GM19043 (cell line): ENCODE results near the gene CD151.

Experiments used
- ATAC-seq: cut with Tn5 transposase; IDR thresholded peaks from one replicate; pipeline ENCODE4 v1.9.1; 2021; ENCODE audit warnings: low read depth; ENCODE audit not compliant: unreplicated experiment

CD151 gene

DNA sequence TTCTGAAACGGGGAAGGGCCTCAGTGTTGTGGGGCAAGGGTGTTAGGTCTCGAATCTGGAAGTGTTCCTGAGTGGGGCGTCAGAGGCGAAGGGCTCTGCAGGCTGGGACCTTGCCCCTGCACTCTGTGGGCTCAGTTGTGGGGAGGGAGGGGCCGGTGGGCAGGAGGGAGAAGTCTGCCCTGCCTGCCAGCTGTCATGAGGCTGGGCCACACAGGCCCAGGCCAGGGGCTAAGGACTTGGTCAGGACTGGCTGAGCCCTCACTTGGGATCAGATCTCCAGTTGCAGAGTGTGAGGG lies 4.9 kb upstream of the CD151 start, which contains the start of gene CRACR2B:
Gene CRACR2B, plus strand, starts transcription at position 23 of the 296 bp plus-strand sequence. CDS start 689 bp downstream, outside the sequence.
- no peak for ATAC-seq

DNA sequence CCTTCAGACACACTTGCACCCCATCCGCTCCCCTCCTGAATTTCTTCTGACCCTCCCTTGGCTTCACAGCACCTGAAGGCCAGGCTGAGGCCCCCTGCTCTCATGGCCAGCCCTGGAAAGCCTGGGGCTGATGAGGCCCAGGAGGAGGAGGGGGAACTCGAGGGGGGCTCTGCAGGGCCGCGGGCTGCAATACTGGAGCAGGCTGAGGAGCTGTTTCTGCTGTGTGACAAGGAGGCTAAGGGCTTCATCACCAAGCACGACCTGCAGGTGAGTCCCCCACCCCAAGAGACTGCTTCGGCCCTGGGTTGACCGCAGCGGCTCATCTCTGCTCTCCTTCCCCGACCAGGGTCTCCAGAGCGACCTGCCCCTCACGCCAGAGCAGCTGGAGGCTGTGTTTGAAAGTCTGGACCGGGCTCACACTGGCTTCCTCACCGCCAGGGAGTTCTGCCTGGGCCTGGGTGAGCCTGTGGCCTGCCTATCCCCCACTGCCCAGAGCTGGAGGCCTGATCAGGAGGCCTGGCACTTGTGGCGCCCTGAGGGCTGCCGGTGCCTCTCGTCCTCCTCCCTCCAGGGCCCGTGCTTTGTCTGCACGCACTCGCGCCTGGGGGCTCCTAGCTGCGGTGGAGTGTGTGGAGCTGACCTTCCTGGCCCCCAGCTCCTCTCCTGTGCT lies 4.1 kb upstream of the CD151 start:
- no peak for ATAC-seq

DNA sequence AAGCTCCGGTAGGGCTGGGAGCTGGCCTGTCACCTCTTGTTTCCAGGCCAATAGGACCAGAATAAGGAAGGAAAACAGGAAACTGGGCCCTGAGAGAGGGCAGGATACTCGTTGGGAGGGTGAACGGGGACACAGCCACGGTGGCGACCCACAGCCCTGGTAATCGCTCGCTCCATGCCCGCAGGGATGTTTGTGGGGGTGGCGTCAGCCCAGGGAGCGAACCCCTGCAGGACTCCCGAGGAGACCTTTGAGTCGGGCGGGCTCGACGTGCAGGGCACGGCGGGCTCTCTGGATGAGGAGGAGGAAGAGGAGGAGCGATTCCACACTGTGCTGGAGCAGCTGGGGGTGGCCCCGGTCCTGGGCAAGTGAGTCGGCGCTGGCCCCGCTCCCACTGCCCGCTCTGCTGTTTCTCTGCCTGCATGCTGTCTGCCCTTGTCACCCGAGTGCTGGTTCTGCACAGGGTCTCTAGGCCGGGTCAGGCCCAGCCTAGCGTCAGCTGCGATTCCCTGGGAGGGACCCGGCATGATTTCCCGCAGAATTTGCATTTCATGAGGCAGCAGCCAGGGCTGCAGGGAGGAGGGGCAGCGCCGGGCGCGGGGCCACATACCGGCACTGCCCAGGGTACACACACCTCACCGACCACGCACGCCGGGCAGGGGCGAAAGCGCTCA lies 3.4 kb upstream of the CD151 start:
- ATAC-seq = no peak

DNA sequence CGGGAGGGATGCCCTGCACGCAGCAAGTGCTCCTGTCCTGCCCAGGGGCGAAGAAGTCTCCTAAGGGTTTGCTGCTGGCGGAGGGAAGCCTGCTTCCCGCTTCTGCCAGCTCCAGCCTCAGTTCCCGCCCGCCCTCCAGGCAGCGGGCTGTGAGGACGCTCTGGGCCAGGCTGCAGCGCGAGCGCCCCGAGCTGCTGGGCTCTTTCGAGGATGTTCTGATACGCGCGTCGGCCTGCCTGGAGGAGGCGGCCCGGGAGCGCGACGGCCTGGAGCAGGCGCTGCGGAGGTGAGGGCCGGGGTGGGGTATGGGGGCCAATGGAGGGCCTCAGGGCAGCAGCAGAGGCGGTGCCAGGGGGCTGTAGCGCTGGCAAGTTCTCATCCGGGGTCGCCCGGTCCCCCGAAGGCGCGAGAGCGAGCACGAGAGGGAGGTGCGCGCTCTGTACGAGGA lies 2.9 kb upstream of the CD151 start:
- ATAC-seq = no peak

DNA sequence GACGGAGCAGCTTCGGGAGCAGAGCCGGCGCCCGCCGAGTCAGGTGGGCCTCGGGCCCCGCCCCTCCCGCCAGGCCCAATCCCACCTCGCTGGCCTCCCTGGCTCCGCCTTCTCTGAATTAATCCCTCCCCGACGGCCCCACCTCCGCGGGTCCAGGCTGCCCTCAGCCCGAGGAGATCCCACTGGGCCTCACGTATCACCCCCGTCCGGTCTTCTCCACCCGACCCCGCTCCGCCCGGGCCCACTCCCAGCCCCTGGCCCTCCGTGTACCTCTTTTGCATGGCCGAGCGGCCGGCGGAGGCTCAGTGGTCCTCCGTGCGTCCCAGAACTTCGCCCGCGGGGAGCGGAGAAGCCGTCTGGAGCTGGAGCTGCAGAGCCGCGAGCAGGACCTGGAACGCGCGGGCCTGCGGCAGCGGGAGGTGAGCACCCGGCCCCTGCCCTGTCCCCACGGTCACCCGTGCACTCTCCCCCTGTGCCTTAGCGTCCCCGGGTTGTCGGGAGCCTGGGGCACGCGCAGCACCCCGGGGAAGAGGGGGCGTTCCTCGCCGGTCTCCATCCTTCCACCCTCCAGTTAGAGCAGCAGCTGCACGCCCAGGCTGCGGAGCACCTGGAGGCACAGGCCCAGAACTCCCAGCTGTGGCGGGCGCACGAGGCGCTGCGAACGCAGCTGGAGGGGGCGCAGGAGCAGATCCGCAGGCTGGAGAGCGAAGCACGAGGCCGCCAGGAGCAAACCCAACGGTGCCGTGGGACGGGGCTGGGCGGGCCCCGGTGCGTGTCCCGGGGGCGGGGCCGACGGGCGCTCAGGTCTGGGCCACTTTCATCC lies 2.2 kb upstream of the CD151 start:
- ATAC-seq = no peak

DNA sequence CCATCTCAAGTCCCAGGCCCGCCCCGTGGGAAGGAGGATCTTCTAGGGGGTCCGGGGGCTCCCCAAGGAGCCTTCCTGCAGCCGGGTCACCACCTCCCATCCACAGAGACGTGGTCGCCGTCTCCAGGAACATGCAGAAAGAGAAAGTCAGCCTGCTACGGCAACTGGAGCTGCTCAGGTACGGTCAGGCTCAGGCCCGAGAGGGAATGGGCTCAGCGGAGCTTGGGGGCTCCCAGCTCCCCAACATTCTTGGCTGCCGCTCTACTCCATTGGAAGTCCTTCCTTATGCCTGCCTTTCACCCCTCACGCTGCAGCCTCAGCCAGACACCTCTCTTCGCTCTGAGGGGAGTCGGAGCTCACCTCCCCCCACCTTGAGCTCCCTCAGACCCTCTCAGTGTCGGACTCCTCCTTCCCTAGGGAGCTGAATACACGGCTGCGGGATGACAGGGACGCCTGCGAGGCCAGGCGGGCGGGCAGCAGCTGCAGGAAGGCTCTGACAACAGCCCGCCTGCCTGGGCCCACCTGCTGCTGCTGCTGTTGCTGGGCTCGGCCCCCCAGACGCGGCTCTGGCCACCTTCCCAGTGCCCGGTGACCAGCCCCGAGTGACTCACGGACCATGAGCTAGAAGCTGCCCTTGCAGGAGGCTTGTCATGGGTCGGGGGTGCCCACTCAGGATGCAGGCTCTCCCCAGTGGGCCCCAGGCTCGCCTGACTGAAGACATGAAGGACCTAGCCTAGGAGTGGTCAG lies 1.5 kb upstream of the CD151 start:
- ATAC-seq = no peak

DNA sequence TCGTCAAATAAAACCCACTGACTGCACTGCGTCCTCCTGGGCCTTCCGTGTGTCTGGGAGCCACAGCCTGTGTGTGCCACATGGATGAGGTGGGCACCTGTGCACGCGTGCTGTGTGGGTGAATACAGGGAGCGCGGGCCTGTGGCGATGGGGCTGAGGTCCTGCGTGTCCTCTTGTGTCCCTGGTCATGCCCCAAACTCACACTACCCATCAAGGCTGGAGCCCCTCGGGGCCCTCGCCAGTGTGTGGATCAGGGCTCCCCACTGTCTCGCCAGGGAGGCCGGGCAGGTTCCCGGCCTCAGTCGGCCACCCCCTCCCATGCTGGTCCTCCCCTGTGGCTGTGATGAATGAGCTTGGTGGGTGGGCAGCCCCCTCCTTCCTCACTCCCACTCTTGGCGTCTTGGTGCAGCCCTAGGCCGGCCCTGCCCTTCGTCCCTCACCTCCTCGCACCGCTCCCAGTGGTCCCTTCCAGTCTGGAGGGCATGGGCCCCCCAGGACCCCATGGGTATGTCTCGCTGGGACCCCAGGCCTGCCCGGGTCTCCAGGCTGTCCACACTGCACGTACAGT lies 707 bp upstream of the CD151 start:
- no peak for ATAC-seq

DNA sequence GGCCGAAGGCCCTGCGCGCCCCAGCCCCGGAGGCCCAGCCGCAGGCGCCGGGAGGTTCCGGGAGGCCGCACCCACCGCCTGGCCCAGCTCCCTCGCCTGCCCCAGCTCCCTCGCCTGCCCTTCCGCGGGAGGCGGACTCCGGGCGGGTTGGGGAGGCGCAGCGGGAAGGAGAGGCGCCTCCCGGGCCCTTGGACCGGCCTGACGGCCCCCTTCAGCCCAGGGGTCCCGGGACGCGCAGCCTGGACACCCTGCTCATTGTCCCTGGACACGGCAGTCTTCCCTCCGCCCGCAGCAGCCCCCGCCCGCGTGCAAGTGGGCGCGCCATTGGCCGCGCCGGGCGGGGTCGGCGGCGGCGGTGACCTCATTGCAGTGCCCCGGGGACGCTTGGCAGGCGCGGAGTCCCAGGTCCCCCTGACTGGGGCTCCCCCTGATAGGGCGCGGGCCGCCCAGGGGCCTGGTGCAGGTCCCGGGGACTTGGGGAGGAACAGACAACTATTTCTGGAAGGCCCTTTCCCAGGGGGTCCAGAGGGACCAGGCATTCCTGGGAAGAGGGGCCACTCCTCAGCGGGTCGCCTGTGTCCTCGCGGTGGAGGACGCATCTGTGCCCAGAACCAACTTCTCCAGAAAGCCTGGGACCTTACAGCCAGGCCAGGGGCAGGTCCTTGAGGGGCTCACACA lies 501 bp downstream of the CD151 start:
- no peak for ATAC-seq

DNA sequence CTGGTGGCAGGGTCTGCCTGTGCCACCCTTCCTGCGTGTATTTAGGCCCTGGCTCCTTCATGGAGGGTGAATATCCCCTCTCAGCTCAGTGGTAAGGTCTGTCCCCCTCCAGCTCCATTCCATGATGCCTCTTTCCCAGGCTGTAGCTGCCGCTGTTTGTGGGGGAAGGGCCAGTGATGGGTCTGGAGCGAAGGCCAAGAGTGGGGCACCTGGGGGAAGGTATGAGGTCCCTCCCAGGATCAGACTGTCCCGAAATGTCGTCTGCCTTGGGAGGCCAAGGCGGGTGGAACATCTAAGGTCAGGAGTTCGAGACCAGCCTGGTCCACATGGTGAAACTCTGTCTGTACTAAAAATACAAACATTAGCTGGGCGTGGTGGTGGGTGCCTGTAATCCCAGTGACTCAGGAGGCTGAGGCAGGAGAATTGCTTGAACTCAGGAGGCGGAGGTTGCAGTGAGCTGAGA lies 1.1 kb downstream of the CD151 start:
- ATAC-seq = no peak

DNA sequence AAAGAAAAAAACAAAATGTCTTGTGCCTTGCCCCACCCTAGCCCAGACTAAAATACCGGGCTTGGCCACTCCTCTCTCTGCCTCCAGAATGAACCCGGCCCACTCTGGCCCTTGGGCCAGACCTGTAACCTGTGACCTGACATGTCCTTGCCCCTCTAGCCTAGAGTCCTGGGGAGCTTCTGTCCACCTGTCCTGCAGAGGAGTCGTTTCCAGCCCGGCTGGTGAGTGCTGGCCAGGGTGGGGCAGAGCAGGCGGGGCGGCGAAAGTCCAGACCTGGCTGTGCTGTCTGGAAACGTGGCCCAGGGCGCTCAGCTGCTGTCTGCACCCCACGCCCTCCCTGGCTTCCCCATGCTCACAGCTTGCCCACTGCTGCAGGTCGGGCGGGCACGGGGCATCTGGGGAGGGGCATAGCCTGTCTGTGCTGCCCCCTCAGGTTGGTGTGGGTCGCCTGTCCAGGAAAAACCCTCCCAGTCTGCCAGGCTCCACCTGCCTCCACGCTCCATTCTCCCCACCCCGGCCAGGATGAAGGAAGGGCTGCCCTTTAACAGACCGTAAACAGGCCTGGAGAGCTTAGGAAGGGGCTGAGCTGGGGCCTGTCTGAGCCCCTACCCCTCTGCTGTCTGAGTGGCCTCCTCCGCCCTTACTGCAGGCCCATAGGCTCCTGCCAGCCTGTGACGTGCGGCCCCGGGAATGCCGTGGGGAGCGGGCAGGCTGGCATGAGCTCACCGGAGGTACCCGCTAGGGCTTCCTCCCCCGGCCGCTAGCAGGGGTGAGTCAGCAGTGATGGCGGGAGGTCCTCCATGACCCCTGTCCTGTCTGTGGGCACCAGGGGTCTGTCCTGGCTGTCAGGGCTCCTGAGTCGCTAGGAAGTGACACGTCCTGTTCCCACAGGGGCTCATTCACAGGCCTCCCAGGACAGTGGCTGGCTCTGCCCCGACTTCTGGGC lies 1.9 kb downstream of the CD151 start:
- no peak for ATAC-seq

DNA sequence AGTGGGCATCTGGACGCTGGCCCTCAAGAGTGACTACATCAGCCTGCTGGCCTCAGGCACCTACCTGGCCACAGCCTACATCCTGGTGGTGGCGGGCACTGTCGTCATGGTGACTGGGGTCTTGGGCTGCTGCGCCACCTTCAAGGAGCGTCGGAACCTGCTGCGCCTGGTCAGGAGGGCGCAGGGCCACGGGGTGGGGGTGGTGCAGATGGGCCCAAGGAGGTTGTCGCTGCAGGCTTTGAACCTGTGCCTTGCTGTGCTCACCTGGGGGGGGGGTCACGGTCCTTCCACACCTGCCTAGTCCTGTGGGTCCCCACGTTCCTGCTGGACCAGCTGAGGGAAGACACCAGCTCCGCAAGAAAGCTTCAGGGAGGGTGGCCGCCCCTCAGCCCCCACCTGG lies 3.5 kb downstream of the CD151 start:
- no peak for ATAC-seq

DNA sequence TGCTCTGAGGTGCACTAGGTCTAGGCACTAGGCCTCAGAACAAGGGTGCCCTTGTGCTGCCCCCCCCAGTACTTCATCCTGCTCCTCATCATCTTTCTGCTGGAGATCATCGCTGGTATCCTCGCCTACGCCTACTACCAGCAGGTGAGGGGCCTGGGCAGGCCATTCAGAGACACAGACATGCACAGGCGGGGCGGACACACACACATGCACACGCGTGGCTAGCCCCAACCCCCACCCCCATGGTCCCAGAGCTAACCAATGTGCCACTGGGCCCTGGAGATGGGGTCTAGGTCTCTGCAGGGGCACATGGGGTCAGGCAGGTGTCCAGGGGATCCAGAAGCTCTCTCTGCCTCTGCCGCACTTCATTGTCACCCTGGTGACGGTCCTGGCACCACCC lies 3.9 kb downstream of the CD151 start:
- ATAC-seq = no peak

DNA sequence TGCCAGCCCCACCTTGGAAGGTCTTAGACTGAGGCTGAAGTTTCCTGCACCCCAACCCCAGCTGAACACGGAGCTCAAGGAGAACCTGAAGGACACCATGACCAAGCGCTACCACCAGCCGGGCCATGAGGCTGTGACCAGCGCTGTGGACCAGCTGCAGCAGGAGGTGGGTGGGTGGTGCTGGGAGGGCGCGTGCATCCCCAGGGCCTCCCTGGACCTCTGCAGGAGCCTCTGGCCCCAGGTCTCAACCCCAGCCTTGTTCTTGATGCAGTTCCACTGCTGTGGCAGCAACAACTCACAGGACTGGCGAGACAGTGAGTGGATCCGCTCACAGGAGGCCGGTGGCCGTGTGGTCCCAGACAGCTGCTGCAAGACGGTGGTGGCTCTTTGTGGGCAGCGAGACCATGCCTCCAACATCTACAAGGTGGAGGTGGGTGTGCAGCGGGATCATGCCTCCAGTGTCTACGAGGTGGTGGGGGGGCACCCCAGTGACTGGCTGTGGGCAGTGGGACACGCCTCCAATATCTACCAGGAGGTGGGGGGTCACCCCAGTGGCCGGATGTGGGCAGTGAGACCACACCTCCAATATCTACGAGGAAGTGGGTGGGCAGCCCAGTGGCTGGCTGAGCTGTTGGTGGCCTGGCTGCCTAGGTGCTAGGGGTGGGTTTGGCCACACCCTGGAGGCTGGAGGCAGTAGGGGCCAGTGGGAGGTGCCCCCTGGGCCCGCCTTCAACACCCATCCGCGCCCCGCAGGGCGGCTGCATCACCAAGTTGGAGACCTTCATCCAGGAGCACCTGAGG lies 4.6 kb downstream of the CD151 start:
- no peak for ATAC-seq

DNA sequence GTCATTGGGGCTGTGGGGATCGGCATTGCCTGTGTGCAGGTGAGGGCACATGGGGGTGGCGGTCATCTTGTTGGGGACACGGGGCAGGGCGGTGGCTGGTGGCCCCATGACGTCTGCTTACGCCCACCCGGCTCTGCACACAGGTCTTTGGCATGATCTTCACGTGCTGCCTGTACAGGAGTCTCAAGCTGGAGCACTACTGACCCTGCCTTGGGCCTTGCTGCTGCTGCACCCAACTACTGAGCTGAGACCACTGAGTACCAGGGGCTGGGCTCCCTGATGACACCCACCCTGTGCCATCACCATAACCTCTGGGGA lies 5.2 kb downstream of the CD151 start:
- no peak for ATAC-seq

DNA sequence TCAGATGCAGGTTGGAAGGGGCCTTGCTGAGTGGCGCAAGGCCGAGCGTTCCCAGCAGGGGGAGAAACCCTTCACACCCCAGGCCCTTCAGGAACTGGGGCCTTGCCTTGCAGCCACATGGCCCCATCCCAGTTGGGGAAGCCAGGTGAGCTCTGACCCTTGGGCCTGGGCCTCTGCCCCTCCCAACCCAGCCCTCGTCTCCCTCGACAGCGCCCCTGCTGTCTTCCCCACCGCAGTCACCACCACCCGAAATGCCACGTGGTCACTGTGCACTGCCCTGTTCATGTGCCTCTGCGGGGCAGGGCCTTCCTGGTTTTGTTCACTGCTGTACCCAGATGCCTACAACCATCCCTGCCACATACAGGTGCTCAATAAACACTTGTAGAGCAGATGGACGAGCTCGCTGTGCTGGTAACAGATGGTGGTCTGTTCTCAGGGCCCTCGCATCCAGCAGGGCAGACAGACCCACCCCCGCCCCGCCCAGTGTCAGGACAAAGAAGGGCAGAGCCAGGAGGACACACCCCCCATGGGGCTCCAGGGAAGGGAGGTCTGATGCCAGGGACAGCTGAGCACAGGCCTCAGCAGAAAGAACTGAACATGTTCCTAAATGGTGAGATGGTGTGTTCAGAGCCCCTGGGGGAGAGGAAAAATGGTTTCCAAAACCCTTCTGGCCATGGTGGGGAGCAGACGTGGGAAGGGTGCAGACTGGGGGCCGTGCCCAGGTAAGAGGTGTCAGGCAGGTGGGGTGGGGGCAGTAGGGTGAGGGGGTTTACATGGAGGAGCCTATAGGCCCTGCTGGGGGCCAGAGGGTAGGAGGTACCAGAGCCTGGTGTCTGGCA lies 5.9 kb downstream of the CD151 start:
- no peak for ATAC-seq

DNA sequence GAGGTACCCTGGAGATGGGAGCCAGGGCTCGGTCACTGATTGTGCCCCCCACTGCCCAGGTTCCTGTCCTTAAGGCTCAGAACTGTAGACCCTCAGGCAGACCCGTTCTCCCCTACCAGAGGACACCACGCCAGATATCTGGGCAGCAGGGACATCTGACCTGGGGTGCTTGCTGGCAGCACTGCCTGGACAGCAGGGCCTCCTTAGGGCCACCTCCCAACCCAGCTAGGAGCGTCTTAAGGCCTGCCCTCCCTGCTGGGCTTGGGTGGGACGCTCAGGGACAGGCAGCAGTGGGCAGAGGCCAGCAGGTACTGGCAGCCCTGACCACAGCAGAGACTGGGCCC lies 6.5 kb downstream of the CD151 start:
- ATAC-seq = no peak

DNA sequence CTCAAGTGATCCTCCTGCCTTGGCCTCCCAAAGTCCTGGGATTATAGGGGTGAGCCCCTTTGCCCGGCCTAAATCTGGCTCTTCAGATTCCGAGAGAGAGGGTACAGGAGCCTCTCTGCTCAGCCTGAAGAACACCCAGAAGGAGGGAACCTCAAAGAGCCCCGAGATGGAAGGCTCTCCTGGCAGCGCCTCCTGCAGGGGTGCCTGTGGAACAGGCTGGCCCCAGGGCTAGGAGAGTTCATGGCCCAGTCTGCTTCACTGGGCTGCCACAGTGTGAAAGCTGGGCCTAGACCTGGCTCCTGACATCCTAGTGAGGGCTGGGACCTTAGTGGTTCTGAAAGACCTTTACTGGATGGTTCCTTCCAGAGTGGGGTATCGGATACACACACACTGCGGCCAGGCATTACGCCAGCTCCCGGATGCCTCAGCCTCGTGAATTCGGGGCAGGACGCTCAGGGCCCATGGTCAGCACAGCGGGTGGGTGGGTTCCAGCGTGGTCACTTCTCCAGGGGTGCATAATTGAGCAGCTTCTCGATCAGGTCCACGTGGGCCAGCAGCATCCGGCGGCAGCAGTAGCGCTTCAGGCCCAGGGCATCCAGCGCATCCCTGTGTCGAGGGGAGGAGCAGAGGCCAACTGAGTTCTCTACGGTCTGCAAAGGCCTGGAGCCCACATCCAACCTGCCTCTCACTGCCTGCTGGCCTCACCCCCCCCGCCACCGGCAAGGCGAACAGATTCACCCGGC lies 7.3 kb downstream of the CD151 start:
- no peak for ATAC-seq
